Measurements from ENCODE around the gene NUB1.

NUB1 gene

DNA sequence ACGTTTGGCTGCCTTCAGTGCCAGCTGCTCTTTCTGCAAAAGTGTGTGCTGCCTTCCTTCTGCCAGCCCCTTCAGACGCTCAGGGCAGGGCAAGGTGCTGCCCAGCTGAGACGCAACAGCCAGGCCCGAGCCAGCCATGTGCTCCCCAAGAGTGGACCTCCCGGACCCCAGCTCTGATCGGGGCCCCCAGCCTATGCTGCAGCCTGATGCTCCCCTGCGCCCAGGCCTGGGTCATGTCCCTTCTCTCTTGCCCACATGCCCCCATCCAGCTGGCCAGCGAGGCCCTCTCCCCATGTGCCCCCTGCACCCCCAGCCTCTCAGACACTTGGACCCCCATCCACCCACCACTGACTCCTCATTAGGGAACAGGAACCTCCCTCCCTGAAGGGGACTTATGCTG lies 50.4 kb downstream of the NUB1 start:
- FAIRE-seq: no peak

DNA sequence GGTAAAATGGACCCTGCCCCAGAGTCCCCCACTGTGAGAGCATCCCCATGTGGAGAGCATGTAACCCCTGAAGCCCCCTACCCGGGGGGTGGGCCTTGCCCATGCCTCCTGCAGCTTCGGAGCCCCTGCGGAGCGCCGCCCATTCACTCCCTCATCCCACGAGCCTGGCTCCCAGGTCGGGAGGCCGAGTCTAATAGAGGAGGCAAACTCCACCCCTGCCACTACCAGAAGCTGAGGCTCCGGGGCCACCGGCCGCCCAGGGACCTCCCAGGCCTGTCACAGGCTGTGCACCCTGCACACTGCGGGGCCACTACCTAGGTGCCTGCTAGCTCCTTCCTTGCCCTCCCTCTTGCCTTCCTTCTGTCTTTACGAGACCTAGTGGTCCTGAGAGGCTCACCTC lies 50.8 kb downstream of the NUB1 start:
- FAIRE-seq: no peak

DNA sequence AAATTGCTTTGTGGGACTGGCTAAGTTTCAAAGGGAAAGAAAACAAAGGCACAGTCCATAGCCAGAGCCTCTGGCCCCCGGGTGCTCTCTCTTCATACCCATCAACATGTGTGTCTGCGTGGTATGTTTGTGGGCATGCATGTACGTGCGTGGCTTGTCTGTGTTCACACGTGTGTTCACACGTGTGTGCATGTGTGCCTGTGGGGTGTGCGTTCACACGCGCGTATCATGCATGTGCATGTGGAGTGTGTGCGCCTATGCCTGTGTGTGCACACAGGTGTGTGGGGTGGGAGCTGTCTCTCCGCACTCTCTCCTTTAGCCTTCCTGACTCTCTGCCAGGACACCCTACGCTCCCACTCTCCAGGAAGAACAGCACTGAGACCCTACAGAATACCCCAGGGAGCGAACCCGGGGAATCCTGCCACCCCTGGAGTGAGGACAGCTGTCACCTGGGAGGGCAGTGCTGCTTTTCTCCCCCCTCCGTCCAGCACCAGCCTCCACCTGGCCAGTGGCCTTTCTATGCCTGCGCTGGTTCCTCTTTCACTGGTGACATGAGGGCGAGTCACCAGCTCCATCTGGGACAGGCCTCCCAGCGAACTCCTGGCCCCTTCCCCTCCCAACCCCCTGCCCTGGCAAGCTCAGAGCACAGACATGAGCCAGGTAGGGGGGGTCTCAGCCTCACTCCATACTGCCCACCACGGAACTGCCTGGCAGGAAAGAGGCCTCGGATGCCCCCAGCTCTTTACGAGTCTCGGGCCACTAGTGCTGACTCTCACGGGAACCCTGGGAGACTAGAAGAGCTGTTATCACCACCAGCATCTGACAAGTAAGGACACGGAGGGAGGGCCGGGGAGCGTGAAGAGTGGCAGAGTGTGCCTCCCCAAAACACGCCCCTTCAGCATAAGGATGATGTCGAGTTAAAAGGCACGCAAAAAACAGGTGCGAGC lies 51.7 kb downstream of the NUB1 start:
- no peak for FAIRE-seq

DNA sequence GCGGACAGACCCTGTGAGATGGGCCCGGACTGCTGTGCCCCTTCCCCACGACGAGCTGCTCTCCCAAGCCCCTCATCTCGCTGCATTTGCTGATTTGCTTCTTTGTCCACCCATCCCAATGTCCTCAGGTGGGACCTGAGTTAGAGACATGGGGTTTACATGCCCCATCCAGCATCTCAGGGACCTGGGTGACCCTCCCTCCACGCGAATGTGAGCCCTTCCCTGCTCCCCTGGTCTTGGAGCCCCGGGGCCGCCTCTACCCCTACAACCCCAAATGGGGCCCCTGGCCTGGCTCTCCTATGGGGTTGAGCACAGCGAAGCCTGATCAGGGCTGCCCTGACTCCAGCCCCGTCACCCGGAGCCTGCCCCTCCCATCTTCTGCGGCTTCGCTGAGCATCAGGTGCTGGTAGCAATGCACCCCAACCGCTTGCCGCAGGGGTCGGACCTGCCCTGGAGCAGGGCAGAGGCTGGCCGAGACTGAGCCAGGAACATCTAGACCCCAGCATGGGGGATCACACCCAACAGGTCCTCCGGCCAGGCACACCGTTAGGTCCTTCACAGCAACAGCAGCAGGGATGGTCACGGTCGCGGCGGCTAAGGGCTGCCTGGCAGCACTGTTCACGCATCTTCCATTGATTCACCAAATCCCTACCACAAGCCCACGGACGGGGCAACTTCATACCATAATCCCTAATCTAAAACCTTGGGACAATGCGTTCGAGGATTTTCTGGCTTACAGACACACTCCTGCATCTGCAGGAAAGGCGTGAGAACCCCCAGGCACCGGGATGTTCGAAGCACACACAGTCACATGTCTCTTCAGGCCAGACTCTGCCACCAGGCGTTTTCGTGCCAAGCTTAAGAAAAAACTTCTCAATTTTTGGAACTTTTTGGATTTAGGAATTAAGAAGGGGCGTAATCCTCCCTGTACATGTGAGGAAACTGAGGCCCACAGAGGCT lies 52.7 kb downstream of the NUB1 start:
- FAIRE-seq: no peak

DNA sequence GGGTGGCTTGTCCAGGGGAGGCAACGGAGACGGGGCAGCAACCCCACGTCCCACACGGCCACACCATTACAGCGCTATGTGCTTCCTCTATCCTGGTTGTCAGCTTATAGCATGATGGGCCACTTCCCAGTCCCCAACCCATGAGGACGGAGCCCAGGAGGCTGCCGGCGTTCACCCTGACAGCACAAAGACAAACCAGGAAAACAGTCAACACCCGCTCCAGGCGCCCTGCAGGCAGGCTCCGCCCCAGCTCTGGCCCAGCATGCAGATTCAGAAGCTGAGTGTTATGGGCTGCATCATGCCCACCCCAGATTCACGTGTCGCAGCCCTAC lies 53.4 kb downstream of the NUB1 start:
- no peak for FAIRE-seq

DNA sequence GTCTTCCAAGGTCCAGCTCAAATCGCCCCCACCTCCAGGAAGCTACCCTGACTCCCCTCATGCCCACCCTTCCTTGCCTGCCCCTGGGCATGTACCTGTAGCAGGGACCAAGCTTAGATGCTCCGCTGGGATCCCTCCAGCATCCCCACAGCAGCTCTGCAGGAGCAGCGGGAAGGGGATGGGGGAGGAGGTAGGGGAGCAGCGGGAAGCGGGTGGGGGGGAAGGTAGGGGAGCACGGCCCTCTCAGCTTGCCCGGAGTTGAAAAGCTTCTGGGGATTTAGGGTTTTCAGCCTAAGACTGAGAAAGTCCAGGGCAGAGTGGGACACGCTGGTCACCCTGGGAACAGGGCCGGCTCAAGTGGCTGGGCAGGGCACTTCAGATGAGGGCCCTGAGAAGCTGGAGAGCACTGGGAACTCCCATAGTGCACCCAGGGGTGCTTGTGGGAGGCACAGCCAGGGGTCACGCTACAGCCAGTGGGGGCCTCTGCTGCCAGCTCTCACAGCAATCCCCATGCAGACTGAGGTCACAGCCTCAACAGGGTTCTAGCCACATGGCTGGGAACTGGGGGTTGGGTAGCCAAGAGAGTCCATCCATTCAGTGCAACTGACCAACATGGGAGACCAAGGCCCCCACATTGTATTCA lies 54.8 kb downstream of the NUB1 start:
- no peak for FAIRE-seq

DNA sequence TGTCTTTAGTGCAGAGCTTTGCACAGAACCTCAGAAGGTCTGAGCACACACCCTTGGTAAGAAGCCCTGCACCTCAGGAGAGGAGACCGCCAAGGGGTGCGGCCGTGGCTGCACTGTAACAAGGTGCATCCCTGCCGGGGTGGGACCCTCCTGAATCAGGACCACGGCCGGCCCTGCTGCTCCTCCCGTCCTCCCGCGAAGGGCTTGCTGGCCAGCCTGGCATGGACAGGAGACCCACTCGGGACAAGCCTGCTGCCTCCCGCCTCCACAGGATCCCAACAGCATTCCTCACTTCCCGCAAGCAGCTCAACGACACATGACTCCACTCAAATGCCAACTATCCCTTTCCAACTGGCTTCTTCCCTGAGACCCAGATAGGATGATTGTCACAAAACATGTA lies 55.4 kb downstream of the NUB1 start:
- FAIRE-seq: no peak

DNA sequence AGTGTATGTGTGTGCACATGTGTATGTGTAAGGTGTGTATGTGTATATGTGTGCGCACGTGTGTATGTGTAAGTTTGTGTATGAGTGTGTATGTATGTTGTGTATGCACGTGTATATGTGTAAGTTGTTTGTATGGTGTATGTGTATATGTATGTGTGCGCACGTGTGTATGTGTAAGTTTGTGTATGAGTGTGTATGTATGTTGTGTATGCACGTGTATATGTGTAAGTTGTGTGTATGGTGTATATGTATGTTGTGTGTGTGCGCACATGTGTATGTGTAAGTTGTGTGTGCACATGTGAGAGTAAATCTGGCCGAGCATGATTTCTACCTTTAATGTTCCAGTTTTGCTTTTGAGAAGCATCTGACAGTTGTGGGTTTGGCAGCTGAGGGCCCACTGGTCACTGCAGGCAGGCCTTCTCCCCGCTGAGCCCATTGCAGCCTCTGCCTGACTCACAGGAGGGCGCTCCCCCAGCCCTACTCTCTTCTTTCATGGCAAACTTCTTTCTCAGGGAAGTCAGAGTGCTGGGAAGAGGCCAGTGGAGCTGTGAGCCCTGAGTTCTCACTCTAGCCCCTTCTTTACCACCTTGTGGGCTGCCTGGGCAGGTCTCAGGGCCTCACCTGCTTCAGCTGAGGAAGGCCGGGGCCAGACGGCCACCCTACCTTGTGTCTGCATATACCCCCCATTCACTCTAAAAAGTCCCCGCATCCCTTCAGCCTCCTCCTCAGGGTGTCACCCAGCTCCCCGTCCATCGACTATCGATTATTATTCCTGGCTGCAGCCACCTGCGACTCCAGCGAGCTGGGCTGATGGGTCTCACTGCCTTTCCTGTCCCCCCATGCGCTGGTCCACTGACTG lies 57.1 kb downstream of the NUB1 start:
- FAIRE-seq: no peak

DNA sequence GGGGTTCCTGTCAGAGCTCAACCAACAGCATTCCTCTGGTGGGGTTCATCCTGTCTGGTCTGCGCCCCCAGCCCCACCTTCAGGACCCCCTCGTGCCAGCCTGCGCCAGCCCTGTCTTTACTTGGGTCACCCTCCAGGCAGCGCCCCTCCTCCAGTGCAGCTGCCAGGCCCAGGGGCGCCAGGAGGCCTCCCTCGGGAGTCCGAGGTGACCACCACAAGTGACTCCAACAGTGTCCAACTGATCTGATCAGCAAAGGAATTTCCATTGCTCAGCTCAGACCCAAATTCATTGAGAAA lies 57.6 kb downstream of the NUB1 start:
- no peak for FAIRE-seq

DNA sequence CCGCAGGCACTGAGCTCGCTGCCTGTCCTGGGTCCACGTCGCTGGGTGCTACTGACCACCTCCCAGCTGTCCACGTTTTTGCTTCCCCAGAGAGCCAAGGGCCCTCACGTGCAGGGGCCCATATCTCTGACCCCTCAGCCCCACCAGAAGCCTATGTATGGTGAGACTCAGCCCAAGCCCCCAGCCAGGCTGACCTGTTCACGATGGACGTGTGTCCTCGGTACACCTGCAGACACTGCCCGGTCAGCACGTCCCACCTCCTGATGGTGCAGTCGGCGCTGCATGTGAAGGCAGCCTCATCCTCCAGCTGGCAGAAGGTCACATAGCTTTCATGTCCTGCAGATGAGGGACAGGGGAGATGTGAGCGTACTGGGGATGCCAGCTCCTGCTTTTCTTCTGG lies 58.3 kb downstream of the NUB1 start:
- FAIRE-seq: no peak

DNA sequence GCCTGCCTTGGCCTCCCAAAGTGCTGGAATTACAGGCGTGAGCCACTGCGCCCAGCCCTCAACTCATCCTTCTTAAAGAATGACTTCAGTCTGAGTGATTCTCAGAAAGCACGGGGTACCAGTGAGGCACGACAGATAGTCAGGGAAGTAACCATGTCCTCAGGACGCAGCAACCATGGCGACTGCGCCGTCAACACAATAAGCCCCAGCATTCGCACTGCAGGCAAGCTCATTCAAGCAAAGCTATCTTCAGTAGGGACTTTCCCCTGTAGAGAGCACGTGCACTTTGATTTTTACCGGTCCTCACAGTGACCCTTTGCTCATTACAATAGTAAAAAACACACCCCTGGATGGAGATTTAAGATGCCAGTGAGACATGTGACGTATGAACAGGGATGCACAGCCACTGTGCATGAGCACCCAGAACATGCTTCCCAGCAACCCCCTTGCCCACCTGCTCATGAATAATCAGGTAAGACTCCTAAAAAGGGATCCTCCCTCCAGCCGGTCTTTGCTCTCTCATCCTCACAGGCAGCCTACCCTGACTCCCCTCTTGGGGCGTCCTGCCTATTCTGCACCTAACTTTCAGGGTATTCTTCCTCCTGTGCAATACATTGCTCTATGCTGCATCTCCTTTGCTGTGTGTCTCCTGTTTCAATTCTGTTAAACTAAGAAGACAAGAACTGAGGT lies 59.2 kb downstream of the NUB1 start:
- FAIRE-seq: no peak

DNA sequence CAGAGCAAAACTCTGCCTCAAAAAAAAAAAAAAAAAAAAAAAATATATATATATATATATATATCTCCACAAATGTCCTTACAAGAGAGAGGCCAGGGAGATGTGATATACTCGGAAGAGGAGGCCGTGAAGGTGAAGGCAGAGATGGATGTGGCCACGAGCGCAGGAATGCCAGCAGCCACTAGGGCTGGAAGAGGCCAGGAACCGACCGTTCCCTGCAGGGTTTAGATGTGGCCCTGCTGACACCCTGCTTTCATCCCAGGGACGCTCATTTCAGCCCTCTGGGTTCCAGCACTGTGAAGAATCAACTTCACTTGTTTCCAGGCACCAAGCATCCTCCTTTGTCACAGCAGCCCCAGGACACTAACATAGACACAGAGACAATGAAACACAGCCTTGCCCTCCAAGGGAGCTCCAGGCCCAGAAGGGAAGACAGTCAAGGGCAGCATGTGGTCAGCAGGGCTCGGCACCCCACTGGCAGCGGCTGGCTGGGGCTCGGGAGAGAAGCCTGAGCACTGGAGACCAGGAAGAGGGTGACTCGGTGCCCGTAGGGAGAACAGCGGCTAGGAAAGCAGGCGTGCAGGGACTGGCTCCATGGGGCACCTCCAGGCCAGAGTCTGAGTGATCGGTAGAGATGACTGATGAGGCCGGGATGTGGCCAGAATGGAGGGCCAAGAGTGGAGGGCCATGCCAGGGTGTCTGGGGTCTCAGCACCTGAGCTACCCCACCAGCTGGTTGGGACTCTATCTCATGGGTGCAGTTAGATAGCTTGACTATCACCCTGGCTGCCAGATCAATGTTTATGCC lies 60.6 kb downstream of the NUB1 start:
- no peak for FAIRE-seq

DNA sequence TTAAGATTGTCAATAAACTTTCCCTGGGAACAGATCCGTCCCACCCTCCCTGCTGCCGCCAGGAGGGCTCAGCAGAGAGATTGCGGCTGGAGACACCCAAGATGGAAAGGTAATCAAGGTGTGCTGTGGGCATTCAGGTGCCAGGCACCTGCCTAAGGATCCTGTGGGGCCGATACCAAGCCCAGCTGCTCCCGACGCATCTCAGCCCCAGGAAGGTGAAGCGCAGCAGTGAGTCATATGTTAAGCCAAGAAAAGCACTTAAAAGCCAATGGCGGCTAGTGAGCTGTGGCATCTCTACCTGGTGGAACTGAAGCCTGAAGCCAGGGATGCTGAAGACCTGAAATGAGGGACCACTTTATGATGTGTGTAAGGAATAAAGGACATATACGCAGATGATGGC lies 62.2 kb downstream of the NUB1 start:
- FAIRE-seq: no peak

DNA sequence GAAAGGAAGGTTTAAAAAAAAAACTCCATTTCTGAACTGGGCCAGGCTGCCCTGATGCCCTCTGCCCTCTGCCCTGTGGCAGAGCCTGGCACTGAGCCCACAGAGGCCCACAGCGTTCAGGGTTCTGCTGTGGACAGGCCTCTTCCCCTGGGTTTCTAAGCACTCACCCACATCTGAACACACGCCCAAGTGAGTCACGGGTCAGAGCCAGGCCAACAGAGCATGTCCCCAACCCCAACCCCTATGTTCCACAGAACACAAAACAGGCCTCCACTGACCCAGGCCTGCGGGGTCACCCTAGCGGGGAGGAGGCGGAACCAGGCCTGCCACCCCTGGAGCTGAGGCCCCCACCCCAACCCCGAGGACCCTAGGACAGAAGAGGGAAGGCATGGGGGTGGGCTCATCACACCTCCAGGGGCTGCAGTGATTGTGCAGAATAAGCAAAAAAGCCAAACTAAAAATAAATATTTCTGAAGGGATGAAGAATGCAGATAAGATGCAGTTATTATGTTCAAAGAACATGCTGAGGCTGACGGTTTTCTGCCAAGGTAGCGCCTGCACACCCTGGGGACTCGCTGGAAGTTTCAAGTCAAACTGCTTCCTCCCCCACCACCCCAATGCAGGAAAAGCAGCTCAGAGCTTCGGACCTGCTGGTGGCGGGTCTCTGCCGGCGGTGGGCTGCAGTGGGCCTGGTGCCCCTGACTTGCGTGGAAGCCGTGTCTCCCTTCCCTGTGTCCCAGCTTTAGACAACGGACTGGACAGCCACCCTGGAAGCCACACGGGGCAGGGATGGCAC lies 62.8 kb downstream of the NUB1 start:
- no peak for FAIRE-seq

DNA sequence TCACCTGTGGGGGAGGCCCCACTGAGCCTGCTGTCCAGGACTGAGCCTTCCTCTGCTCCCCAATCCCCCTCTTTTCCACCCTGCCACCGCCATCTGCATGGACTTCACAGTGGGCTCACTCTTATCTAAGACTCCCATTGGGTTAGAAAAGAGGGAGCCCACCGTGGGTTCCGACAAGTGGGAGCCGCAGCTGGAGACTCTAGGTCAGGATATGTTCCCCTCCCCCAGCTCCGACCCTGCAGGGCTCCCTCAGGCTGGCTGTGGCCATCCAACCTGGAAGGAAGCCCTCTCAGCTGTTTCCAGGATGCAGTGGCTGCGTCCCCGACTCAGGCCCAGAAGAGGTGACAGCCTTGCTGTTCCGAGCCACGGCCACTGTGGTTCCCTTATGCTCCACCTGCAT lies 63.4 kb downstream of the NUB1 start:
- FAIRE-seq: no peak

DNA sequence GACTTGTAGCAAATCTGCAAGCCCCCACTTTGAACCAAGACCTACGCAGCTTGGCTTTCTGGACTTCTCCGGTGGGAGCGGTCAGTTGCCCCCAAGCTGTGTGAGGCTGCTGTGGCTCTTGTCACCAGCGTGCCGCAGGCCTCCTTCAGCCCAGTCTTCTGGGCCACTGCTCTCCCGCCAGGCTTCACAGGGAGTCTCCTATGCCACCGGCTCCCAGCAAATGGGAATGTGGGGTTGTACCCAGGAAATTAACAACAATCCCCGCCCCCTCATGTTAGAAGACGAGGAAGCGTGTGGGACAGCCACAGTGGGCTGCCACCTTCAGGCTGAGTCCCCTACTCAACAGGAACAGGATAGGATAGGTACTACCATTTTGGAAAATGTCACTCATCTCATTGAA lies 64.0 kb downstream of the NUB1 start:
- no peak for FAIRE-seq

DNA sequence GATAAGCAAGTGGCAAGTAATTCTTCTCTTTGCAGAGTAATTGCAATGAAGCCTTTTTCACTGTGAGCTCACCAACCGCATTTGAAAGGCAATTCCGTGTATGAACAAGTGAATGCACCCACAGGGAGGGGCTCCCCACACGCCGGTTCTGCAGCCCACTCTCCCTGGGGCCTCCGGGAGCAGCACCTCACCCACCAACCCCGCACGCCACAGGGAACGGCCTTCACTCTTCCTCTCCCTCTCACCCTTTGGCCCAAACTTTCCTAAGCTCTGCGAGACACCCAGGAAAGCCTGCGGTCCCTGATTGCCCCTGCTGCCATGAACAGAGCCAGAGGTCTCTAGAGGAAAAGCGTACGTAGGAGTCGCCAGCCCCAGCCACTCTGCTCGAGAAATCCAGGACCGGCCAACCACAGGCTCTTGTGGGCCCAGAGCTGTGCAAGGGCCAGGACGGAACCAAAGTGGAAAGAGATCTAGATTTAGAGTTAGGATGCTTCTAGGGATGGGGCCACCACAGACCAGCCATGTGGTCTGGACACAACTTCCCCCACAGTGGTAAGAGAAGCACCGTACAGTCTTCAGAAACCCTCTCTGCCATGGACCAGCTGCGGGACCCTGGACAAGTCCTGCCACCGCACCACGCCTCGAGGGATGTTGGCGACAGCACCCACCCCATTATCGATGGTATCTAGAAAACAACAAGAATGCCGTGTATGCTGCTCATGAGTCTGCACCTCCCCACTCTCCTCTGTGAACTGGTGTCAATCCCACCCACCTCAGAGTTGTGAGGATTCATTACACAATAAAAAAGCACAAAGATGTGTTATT lies 64.7 kb downstream of the NUB1 start:
- no peak for FAIRE-seq

DNA sequence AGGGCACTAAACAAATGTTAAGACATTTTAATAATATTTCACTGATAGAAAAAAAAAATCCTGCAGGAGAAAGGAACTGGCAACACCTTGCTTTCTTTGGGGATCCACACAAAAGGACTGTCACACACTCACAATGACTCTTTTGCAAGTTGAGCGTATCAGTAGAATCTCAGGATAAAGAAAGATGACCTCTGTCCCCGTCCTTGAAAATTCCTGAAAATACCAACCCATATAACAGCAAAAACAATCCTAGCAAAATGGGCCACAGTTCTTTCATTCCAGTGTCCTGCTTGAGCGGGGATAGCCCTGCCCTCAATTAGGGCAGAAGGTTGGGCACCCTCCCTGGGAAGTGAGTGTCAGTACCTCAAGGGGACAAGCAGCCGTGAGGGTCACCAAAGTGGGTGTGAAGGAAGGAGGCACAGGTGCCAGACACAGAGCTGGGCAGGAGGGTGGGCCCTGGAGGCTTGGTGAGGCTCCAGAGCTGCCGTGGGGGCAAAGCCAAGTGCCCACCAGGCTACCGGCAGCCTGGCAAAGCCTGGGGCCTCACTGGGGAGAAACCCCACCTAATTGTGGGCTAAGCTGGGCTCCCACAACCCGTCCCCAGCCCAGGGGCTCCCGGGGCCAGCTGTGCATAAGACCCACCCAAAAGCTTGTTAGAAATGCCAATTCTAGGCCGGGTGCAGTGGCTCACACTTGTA lies 65.4 kb downstream of the NUB1 start:
- no peak for FAIRE-seq

DNA sequence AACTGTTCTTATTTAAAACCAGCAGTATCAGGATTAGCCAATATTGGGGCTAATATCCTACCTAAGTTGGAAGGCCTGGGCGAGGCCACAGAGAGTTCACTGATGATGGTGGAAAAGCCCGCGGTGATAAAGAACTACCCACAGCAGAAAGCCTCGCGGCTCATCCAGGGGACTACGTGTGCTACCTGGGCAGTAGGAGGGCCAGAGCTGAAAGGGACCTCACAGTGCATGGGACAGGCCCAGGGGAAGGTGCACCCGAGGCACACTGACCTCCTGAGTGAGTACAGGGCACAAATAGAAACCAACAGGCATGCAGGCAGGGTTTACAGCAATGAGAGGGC lies 66.9 kb downstream of the NUB1 start:
- no peak for FAIRE-seq

Measured in G401.6 (cell line).